ENCODE results near the gene ARHGEF16. TPM values are rescaled to one million over a fixed set of nuclear protein-coding genes. Genes with fewer than 3 reads are reported as not detected.

ARHGEF16 gene
- total RNA-seq, 1 donor from 2014 or later = not detected

- CTCF ChIA-PET = no interaction called here
- intact Hi-C loops (cut with micrococcal nuclease) = no loop called here
- peaks cover 16% of the 10 kb centered on the region for H3K36me3 Mint-ChIP-seq (ENCODE audit: low read depth)
Observed at GRCh38 chr1:3508757-3509415, 54.4 kb downstream of the ARHGEF16 start.

GRCh38 chr1:3509721-3510120 lies 55.3 kb downstream of the ARHGEF16 start:
- TF ChIP-seq CTCF (IDR thresholded peaks at IDR 0.05) = no peak
- H3K27ac Mint-ChIP-seq = no peak overlapping the region
- ChIA-PET POLR2A (no interaction called here), CTCF (no interaction called here)
- no peaks in the 10 kb centered on the region for H3K9me3 Mint-ChIP-seq
- ATAC-seq (ENCODE audit: low read depth) (no peak), DNase-seq (no peak)
- no peaks in the 10 kb centered on the region for H3K4me1 Mint-ChIP-seq
- intact Hi-C loops (cut with micrococcal nuclease) = no loop called here
- no peaks in the 10 kb centered on the region for H3K27me3 Mint-ChIP-seq
- H3K4me3 Mint-ChIP-seq = no peak overlapping the region
- H3K36me3 Mint-ChIP-seq (ENCODE audit: low read depth) = peaks cover 13% of the 10 kb centered on the region

More at GRCh38 chr1:3508757-3509415, 54.4 kb downstream of the ARHGEF16 start:
- H3K4me3 Mint-ChIP-seq = no peak overlapping the region
- ATAC-seq (ENCODE audit: low read depth) = no peak
- no peak for DNase-seq
- H3K27me3 Mint-ChIP-seq = no peaks in the 10 kb centered on the region
- no peak for TF ChIP-seq CTCF (IDR thresholded peaks at IDR 0.05)
- no peaks in the 10 kb centered on the region for H3K9me3 Mint-ChIP-seq
- no peak overlapping the region for H3K27ac Mint-ChIP-seq
- POLR2A ChIA-PET = no interaction called here
- H3K4me1 Mint-ChIP-seq = no peaks in the 10 kb centered on the region

- Mint-ChIP-seq H3K9me3 (no peaks in the 10 kb centered on the region), H3K4me3 (no peak overlapping the region), H3K27me3 (no peaks in the 10 kb centered on the region), H3K36me3 (ENCODE audit: low read depth) (peaks cover 13% of the 10 kb centered on the region), H3K4me1 (no peaks in the 10 kb centered on the region), H3K27ac (no peak overlapping the region)
- intact Hi-C loops (cut with micrococcal nuclease) = no loop called here
- DNase-seq (no peak), ATAC-seq (ENCODE audit: low read depth) (no peak)
- ChIA-PET POLR2A (no interaction called here), CTCF (no interaction called here)
- TF ChIP-seq CTCF (IDR thresholded peaks at IDR 0.05) = no peak
Observed at GRCh38 chr1:3510136-3510955, 55.9 kb downstream of the ARHGEF16 start.

- no peak for TF ChIP-seq CTCF (IDR thresholded peaks at IDR 0.05)
- CTCF ChIA-PET = no interaction called here
- DNase-seq (no peak), ATAC-seq (ENCODE audit: low read depth) (no peak)
- intact Hi-C loops (cut with micrococcal nuclease) = no loop called here
- Mint-ChIP-seq H3K27ac (no peak overlapping the region), H3K36me3 (ENCODE audit: low read depth) (peaks cover 13% of the 10 kb centered on the region), H3K4me1 (no peaks in the 10 kb centered on the region), H3K4me3 (no peak overlapping the region), H3K27me3 (no peaks in the 10 kb centered on the region), H3K9me3 (no peaks in the 10 kb centered on the region)
- POLR2A ChIA-PET = no interaction called here
Observed at GRCh38 chr1:3510956-3511250, 56.4 kb downstream of the ARHGEF16 start.

- TF ChIP-seq CTCF (IDR thresholded peaks at IDR 0.05) = no peak
- Mint-ChIP-seq H3K9me3 (no peaks in the 10 kb centered on the region), H3K4me1 (no peaks in the 10 kb centered on the region), H3K36me3 (ENCODE audit: low read depth) (peaks cover 13% of the 10 kb centered on the region), H3K4me3 (no peak overlapping the region), H3K27me3 (no peaks in the 10 kb centered on the region), H3K27ac (no peak overlapping the region)
- DNase-seq = no peak
- no peak for ATAC-seq (ENCODE audit: low read depth)
- POLR2A ChIA-PET = no interaction called here
- CTCF ChIA-PET = no interaction called here
- intact Hi-C loops (cut with micrococcal nuclease) = no loop called here
Observed at GRCh38 chr1:3511306-3511705, 56.8 kb downstream of the ARHGEF16 start.

Data from activated B cell treated with CpG ODN at 0.5 μM for 24 hours (primary cell).